Neural crest cell (in vitro differentiated cells): ENCODE results near the gene TTN. TPM values are rescaled to one million over a fixed set of nuclear protein-coding genes. Genes with fewer than 3 reads are reported as not detected.

ENCODE experiments used
- DNase-seq: peaks from one replicate; pipeline ENCODE4 v3.0.0; 2021; ENCODE audit warnings: low read depth, mixed read lengths, low spot score
- H3K27ac Mint-ChIP-seq: one replicate; pipeline ENCODE4 v1.8.0; 2021; ENCODE audit warnings: mild to moderate bottlenecking, mixed read lengths; ENCODE audit not compliant: unreplicated experiment
- H3K27me3 Mint-ChIP-seq: 2 replicates; pipeline ENCODE4 v1.8.0; 2021; ENCODE audit warnings: low read depth, mild to moderate bottlenecking, mixed read lengths
- H3K36me3 Mint-ChIP-seq: 2 replicates; pipeline ENCODE4 v1.8.0; 2021; ENCODE audit warnings: low read depth, mild to moderate bottlenecking, mixed read lengths
- H3K4me1 Mint-ChIP-seq: 2 replicates; pipeline ENCODE4 v1.8.0; 2021; ENCODE audit warnings: mixed read lengths
- H3K4me3 Mint-ChIP-seq: one replicate; pipeline ENCODE4 v1.8.0; 2021; ENCODE audit warnings: mild to moderate bottlenecking, mixed read lengths
- H3K9me3 Mint-ChIP-seq: 2 replicates; pipeline ENCODE4 v1.8.0; 2021; ENCODE audit warnings: mixed read lengths
- total RNA-seq: library from RNA; stranded (reverse); gene quantifications from 2 replicates; pipeline ENCODE4 v1.2.1, GENCODE V29; 2021
- TF ChIP-seq, protein P1 (sequence below): fragments of 200-600 bp; sonication (generic); conservative IDR thresholded peaks from 2 replicates; pipeline ENCODE4 v1.5.0; 2021; ENCODE audit warnings: antibody characterized with exemption, mild to moderate bottlenecking

TTN gene
- total RNA-seq, 1 donor from 2014 or later, result under 0.01 TPM

DNA sequence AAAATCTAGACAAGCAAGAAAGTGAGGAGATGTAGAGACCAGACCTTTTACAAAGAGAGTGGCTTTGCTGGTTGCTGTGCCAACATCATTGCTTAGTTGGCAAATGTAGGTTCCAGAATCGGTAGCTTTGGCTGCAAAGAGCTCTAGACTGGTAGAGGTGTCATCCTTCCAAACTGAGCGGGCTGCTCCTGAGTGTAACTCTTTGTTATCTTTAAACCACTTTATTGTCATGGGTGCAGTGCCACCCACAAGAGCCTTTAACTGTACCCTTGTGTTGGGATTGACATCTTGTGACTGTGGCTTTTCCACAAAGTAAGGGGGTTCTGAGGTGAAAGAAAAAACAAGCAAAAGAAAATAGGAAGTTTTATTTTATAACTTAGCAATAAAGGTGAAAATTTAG lies 77.2 kb downstream of the TTN start:
- Mint-ChIP-seq H3K4me3 (no peak overlapping the region), H3K27ac (no peak overlapping the region), H3K36me3 (no peaks in the 10 kb centered on the region), H3K9me3 (peaks cover 2% of the 10 kb centered on the region), H3K27me3 (peaks cover 6% of the 10 kb centered on the region), H3K4me1 (no peaks in the 10 kb centered on the region)
- DNase-seq, result no peak
- TF ChIP-seq, protein P1, sequence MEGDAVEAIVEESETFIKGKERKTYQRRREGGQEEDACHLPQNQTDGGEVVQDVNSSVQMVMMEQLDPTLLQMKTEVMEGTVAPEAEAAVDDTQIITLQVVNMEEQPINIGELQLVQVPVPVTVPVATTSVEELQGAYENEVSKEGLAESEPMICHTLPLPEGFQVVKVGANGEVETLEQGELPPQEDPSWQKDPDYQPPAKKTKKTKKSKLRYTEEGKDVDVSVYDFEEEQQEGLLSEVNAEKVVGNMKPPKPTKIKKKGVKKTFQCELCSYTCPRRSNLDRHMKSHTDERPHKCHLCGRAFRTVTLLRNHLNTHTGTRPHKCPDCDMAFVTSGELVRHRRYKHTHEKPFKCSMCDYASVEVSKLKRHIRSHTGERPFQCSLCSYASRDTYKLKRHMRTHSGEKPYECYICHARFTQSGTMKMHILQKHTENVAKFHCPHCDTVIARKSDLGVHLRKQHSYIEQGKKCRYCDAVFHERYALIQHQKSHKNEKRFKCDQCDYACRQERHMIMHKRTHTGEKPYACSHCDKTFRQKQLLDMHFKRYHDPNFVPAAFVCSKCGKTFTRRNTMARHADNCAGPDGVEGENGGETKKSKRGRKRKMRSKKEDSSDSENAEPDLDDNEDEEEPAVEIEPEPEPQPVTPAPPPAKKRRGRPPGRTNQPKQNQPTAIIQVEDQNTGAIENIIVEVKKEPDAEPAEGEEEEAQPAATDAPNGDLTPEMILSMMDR, result no peak

GRCh38 chr2:178723786-178724346 lies 83.4 kb downstream of the TTN start:
- no peaks in the 10 kb centered on the region for H3K4me1 Mint-ChIP-seq
- DNase-seq, result no peak

DNA sequence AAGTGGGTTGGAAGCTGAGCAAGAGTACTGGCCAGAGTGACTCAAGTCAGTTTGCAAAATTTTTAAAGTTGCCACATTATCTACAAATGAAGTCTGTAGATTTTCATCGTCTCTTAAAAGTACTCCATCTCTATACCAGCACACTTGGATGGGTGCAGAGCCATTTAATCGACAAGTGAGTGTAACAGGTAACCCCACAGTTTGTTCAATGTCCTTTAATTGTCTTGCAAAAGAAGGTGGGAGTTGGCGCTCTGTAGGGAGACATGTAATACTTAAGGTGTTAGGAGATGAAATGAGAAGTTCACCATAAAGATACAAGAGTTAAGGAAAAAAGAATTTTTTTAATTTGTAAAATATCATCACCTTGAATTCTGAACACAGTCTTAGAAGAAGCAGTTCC lies 84.9 kb downstream of the TTN start:
- TF ChIP-seq, protein P1, result no peak
- no peaks in the 10 kb centered on the region for H3K36me3 Mint-ChIP-seq
- H3K4me3 Mint-ChIP-seq, result no peak overlapping the region
- DNase-seq, result no peak
- no peaks in the 10 kb centered on the region for H3K4me1 Mint-ChIP-seq
- H3K27ac Mint-ChIP-seq, result no peak overlapping the region
- H3K27me3 Mint-ChIP-seq, result peaks cover 17% of the 10 kb centered on the region
- peaks cover 6% of the 10 kb centered on the region for H3K9me3 Mint-ChIP-seq

More at GRCh38 chr2:178723786-178724346, 83.4 kb downstream of the TTN start:
- Mint-ChIP-seq H3K27ac (no peak overlapping the region), H3K9me3 (peaks cover 6% of the 10 kb centered on the region), H3K27me3 (peaks cover 19% of the 10 kb centered on the region), H3K36me3 (no peaks in the 10 kb centered on the region), H3K4me3 (no peak overlapping the region)
- TF ChIP-seq, protein P1, result no peak

DNA sequence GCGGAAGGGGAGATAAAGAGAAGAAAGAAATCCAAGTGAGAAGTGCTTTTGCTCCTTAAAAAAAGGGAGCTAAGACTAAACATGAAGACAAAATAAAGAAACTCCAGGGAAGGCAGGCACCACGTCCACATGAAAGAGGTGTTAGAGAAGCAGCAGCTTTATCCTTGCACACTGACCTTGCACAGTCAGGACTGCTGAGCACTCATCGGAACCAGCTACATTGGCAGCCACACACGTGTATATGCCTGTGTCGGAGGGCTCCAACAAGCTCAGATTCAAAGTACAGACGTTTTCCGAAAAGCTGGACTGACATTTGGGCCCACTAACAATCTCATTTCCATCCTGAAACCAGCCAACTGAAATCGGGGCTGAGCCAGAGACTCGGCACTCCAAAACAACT lies 88.2 kb downstream of the TTN start:
- H3K9me3 Mint-ChIP-seq, result peaks cover 4% of the 10 kb centered on the region

GRCh38 chr2:178718283-178718682 lies 88.9 kb downstream of the TTN start:
- H3K9me3 Mint-ChIP-seq, result peaks cover 2% of the 10 kb centered on the region
- H3K27me3 Mint-ChIP-seq, result peaks cover 6% of the 10 kb centered on the region
- no peaks in the 10 kb centered on the region for H3K4me1 Mint-ChIP-seq
- no peak for DNase-seq
- no peak overlapping the region for H3K27ac Mint-ChIP-seq
- H3K4me3 Mint-ChIP-seq, result no peak overlapping the region
- TF ChIP-seq, protein P1, result no peak
- H3K36me3 Mint-ChIP-seq, result no peaks in the 10 kb centered on the region

More for the DNA sequence above, 88.2 kb downstream of the TTN start:
- peaks cover 12% of the 10 kb centered on the region for H3K27me3 Mint-ChIP-seq
- no peak overlapping the region for H3K4me3 Mint-ChIP-seq
- no peaks in the 10 kb centered on the region for H3K36me3 Mint-ChIP-seq
- no peak overlapping the region for H3K27ac Mint-ChIP-seq
- no peak for DNase-seq
- H3K4me1 Mint-ChIP-seq, result no peaks in the 10 kb centered on the region
- TF ChIP-seq, protein P1, result no peak

DNA sequence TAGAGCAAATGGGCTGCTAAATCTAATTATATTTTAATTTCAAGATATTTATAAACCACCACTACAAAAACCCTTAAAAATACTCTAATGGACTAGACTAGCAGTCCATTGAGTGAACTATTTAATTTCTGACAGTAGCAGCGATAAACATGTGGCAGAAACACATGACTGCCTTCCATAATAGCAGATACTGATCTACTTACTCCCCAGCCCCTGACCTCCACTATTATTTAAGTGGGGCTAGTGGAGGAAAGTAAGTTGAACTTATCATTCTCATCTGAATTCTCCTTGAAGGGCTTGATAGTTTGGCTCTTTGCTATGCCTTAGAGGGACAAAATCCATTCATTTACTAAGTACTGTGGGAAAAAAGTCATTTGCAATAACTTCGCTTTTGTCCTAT lies 90.8 kb downstream of the TTN start:
- H3K4me3 Mint-ChIP-seq, result no peak overlapping the region
- TF ChIP-seq, protein P1, result no peak
- H3K27ac Mint-ChIP-seq, result no peak overlapping the region
- H3K9me3 Mint-ChIP-seq, result peaks cover 2% of the 10 kb centered on the region
- H3K4me1 Mint-ChIP-seq, result no peaks in the 10 kb centered on the region
- DNase-seq, result no peak
- no peaks in the 10 kb centered on the region for H3K36me3 Mint-ChIP-seq
- no peaks in the 10 kb centered on the region for H3K27me3 Mint-ChIP-seq
